Activated naive CD4-positive, alpha-beta T cell treated with anti-CD3 and anti-CD28 coated beads, Interleukin-2, amount 50 U/mL, for 24 hours (primary cell): Measurements from ENCODE around the gene RAET1G.
"Not testable (repeated sequence)": the region's sequence is repeated elsewhere in the genome, so short reads cannot be mapped to it uniquely, and the experiment has no call there.

ENCODE experiments used
- H3K27ac Mint-ChIP-seq: one replicate; pipeline ENCODE4 v1.8.0; 2021; ENCODE audit warnings: mild to moderate bottlenecking, mixed read lengths
- H3K27me3 Mint-ChIP-seq: one replicate; pipeline ENCODE4 v1.8.0; 2021; ENCODE audit warnings: mixed read lengths
- H3K36me3 Mint-ChIP-seq: one replicate; pipeline ENCODE4 v1.8.0; 2021; ENCODE audit warnings: mixed read lengths
- H3K4me1 Mint-ChIP-seq: one replicate; pipeline ENCODE4 v1.8.0; 2021; ENCODE audit warnings: mixed read lengths
- H3K4me3 Mint-ChIP-seq: one replicate; pipeline ENCODE4 v1.8.0; 2021; ENCODE audit warnings: mild to moderate bottlenecking, mixed read lengths
- H3K9me3 Mint-ChIP-seq: one replicate; pipeline ENCODE4 v1.8.0; 2021; ENCODE audit warnings: mixed read lengths

The RAET1G gene

GRCh38 chr6:149927025-149927424 lies 4.1 kb upstream of the RAET1G start:
- H3K4me3 Mint-ChIP-seq, H3K36me3 Mint-ChIP-seq, H3K27ac Mint-ChIP-seq, H3K9me3 Mint-ChIP-seq: not testable (repeated sequence)
- H3K27me3 Mint-ChIP-seq = peaks cover 73% of the 10 kb centered on the region
- peaks cover 16% of the 10 kb centered on the region for H3K4me1 Mint-ChIP-seq

GRCh38 chr6:149925974-149926777 lies 3.3 kb upstream of the RAET1G start:
- H3K4me3 Mint-ChIP-seq = peak overlapping the region; percentile 28
- H3K36me3 Mint-ChIP-seq = no peaks in the 10 kb centered on the region
- H3K4me1 Mint-ChIP-seq = peaks cover 16% of the 10 kb centered on the region
- no peak overlapping the region for H3K27ac Mint-ChIP-seq
- peaks cover 73% of the 10 kb centered on the region for H3K27me3 Mint-ChIP-seq
- no peaks in the 10 kb centered on the region for H3K9me3 Mint-ChIP-seq

- Mint-ChIP-seq H3K4me3 (no peak overlapping the region), H3K4me1 (peaks cover 16% of the 10 kb centered on the region), H3K9me3 (no peaks in the 10 kb centered on the region), H3K27me3 (peaks cover 71% of the 10 kb centered on the region), H3K27ac (no peak overlapping the region), H3K36me3 (no peaks in the 10 kb centered on the region)
Measured at GRCh38 chr6:149925253-149925973, 2.5 kb upstream of the RAET1G start.

GRCh38 chr6:149924933-149925252 lies 2.0 kb upstream of the RAET1G start:
- H3K4me3 Mint-ChIP-seq = no peak overlapping the region

GRCh38 chr6:149924206-149924932 lies 1.4 kb upstream of the RAET1G start:
- peak overlapping the region; percentile 19 for H3K4me3 Mint-ChIP-seq
- no peak overlapping the region for H3K27ac Mint-ChIP-seq
- no peaks in the 10 kb centered on the region for H3K9me3 Mint-ChIP-seq
- peaks cover 60% of the 10 kb centered on the region for H3K27me3 Mint-ChIP-seq
- no peaks in the 10 kb centered on the region for H3K36me3 Mint-ChIP-seq
- H3K4me1 Mint-ChIP-seq = peaks cover 16% of the 10 kb centered on the region

More at GRCh38 chr6:149924933-149925252, 2.0 kb upstream of the RAET1G start:
- no peaks in the 10 kb centered on the region for H3K36me3 Mint-ChIP-seq
- no peak overlapping the region for H3K27ac Mint-ChIP-seq
- H3K27me3 Mint-ChIP-seq = peaks cover 66% of the 10 kb centered on the region
- peaks cover 16% of the 10 kb centered on the region for H3K4me1 Mint-ChIP-seq
- H3K9me3 Mint-ChIP-seq = no peaks in the 10 kb centered on the region

GRCh38 chr6:149923327-149923986 lies 536 bp upstream of the RAET1G start:
- Mint-ChIP-seq H3K36me3 (no peaks in the 10 kb centered on the region), H3K27me3 (peaks cover 51% of the 10 kb centered on the region), H3K9me3 (no peaks in the 10 kb centered on the region), H3K4me3 (peak overlapping the region; percentile 84), H3K27ac (no peak overlapping the region), H3K4me1 (peaks cover 16% of the 10 kb centered on the region)

- H3K27ac Mint-ChIP-seq, H3K9me3 Mint-ChIP-seq, H3K36me3 Mint-ChIP-seq: not testable (repeated sequence)
- Mint-ChIP-seq H3K4me3 (peak overlapping the region; percentile 57), H3K4me1 (peaks cover 16% of the 10 kb centered on the region), H3K27me3 (peaks cover 38% of the 10 kb centered on the region)
Measured at GRCh38 chr6:149922091-149922490, 830 bp downstream of the RAET1G start.

- Mint-ChIP-seq H3K4me1 (peaks cover 15% of the 10 kb centered on the region), H3K36me3 (no peaks in the 10 kb centered on the region), H3K4me3 (no peak overlapping the region), H3K27me3 (peaks cover 37% of the 10 kb centered on the region), H3K27ac (no peak overlapping the region), H3K9me3 (no peaks in the 10 kb centered on the region)
Measured at GRCh38 chr6:149921361-149921760, 1.6 kb downstream of the RAET1G start.

- Mint-ChIP-seq H3K9me3 (no peaks in the 10 kb centered on the region), H3K4me1 (peaks cover 10% of the 10 kb centered on the region), H3K36me3 (no peaks in the 10 kb centered on the region), H3K27ac (no peak overlapping the region), H3K27me3 (peaks cover 28% of the 10 kb centered on the region), H3K4me3 (no peak overlapping the region)
Measured at GRCh38 chr6:149919834-149920225, 3.1 kb downstream of the RAET1G start.

GRCh38 chr6:149919126-149919833 lies 3.6 kb downstream of the RAET1G start:
- not testable (repeated sequence) for H3K36me3 Mint-ChIP-seq, H3K4me1 Mint-ChIP-seq, H3K4me3 Mint-ChIP-seq, H3K9me3 Mint-ChIP-seq, H3K27ac Mint-ChIP-seq
- peaks cover 23% of the 10 kb centered on the region for H3K27me3 Mint-ChIP-seq

- H3K9me3 Mint-ChIP-seq = no peaks in the 10 kb centered on the region
- H3K27ac Mint-ChIP-seq = no peak overlapping the region
- no peak overlapping the region for H3K4me3 Mint-ChIP-seq
- peaks cover 6% of the 10 kb centered on the region for H3K4me1 Mint-ChIP-seq
- H3K27me3 Mint-ChIP-seq = peaks cover 18% of the 10 kb centered on the region
- H3K36me3 Mint-ChIP-seq = no peaks in the 10 kb centered on the region
Measured at GRCh38 chr6:149918151-149918905, 4.6 kb downstream of the RAET1G start.

- Mint-ChIP-seq H3K27me3 (peaks cover 16% of the 10 kb centered on the region), H3K36me3 (no peaks in the 10 kb centered on the region), H3K27ac (no peak overlapping the region), H3K4me1 (no peaks in the 10 kb centered on the region), H3K9me3 (no peaks in the 10 kb centered on the region), H3K4me3 (no peak overlapping the region)
Measured at GRCh38 chr6:149917679-149918078, 5.2 kb downstream of the RAET1G start.

GRCh38 chr6:149915970-149916865 lies 6.7 kb downstream of the RAET1G start:
- Mint-ChIP-seq H3K27me3 (peaks cover 8% of the 10 kb centered on the region), H3K36me3 (no peaks in the 10 kb centered on the region), H3K4me3 (no peak overlapping the region), H3K4me1 (no peaks in the 10 kb centered on the region), H3K9me3 (no peaks in the 10 kb centered on the region), H3K27ac (no peak overlapping the region)
